Thoracic aorta (tissue), 2 donors: ENCODE results near the gene KCNJ6. TPM values are rescaled to one million over a fixed set of nuclear protein-coding genes. Genes with fewer than 3 reads are reported as not detected.

Experiments used
- ATAC-seq: fragments of 150-250 bp; one replicate; pipeline ENCODE4 v1.8.0; 2017; ENCODE audit warnings: low read depth; ENCODE audit not compliant: insufficient number of reproducible peaks, low FRiP score
- DNase-seq: peaks from one replicate; pipeline ENCODE4 v3.0.0-alpha.2; 2020; ENCODE audit warnings: low spot score
- H3K27ac ChIP-seq, 2 donors: fragments of 200-600 bp; sonication (generic); 1 replicate in 1 of 2; 2 replicates in 1 of 2; pipeline ENCODE4 v1.5.1; 2016; ENCODE audit warnings: mild to moderate bottlenecking in 2 of 2, moderate library complexity in 2 of 2
- H3K27me3 ChIP-seq: fragments of 200-600 bp; sonication (generic); replicated peaks from 2 replicates; pipeline ENCODE4 v1.6.0; 2016; ENCODE audit warnings: mild to moderate bottlenecking; ENCODE audit not compliant: insufficient read depth
- H3K36me3 ChIP-seq: fragments of 200-600 bp; sonication (generic); one replicate; pipeline ENCODE4 v1.5.1; 2016
- H3K4me1 ChIP-seq, 2 donors: fragments of 200-600 bp; sonication (generic); 1 replicate in 1 of 2; 2 replicates in 1 of 2; pipeline versions ENCODE4 v1.5.1 to v1.6.0; 2016; ENCODE audit warnings: low read depth in 2 of 2, mild to moderate bottlenecking in 1 of 2; ENCODE audit not compliant: control insufficient read depth in 1 of 2
- H3K4me3 ChIP-seq: fragments of 200-600 bp; sonication (generic); 2 replicates; pipeline ENCODE4 v1.5.1; 2016; ENCODE audit warnings: mild to moderate bottlenecking
- H3K9me3 ChIP-seq: fragments of 200-600 bp; sonication (generic); 2 replicates; pipeline ENCODE4 v1.5.1; 2016
- CTCF ChIP-seq: fragments of 200-600 bp; sonication (generic); IDR thresholded peaks from one replicate; pipeline ENCODE4 v1.5.1; 2019; ENCODE audit warnings: antibody characterized with exemption
- total RNA-seq, 2 donors: library from RNA; depleted of rRNA; stranded (reverse); fragments of >200 nt; gene quantifications; one replicate each; pipeline versions ENCODE4 v1.1.0 to v1.2.3, GENCODE V29; 2016

KCNJ6 gene
- total RNA-seq, 2 donors from 2014 or later = not detected

- ATAC-seq (no peak), DNase-seq (no peak)
- no peaks in the 10 kb centered on the region for H3K36me3 ChIP-seq
- H3K4me1 ChIP-seq = no peaks in the 10 kb centered on the region
- TF ChIP-seq CTCF = no peak
- no peak overlapping the region for H3K4me3 ChIP-seq
- no peak overlapping the region for H3K27ac ChIP-seq
- H3K27me3 ChIP-seq = no peaks in the 10 kb centered on the region
- no peaks in the 10 kb centered on the region for H3K9me3 ChIP-seq
These were observed 53.7 kb downstream of the KCNJ6 start for GRCh38 chr21:37862536-37862935.

GRCh38 chr21:37861561-37861960 lies 54.7 kb downstream of the KCNJ6 start:
- ATAC-seq (no peak), DNase-seq (no peak)
- TF ChIP-seq CTCF = no peak
- no peak overlapping the region for H3K4me3 ChIP-seq
- no peaks in the 10 kb centered on the region for H3K27me3 ChIP-seq
- no peaks in the 10 kb centered on the region for H3K36me3 ChIP-seq
- no peaks in the 10 kb centered on the region for H3K9me3 ChIP-seq
- H3K4me1 ChIP-seq = no peaks in the 10 kb centered on the region
- no peak overlapping the region for H3K27ac ChIP-seq

- no peaks in the 10 kb centered on the region for H3K4me1 ChIP-seq
- H3K4me3 ChIP-seq = no peak overlapping the region
- H3K27ac ChIP-seq = no peak overlapping the region
- no peak for ATAC-seq
- TF ChIP-seq CTCF = no peak
- H3K9me3 ChIP-seq = no peaks in the 10 kb centered on the region
- no peaks in the 10 kb centered on the region for H3K36me3 ChIP-seq
- H3K27me3 ChIP-seq = no peaks in the 10 kb centered on the region
- DNase-seq = no peak
These were observed 55.8 kb downstream of the KCNJ6 start for GRCh38 chr21:37860416-37860815.

- Histone ChIP-seq H3K4me3 (no peak overlapping the region), H3K36me3 (no peaks in the 10 kb centered on the region), H3K9me3 (peaks cover 3% of the 10 kb centered on the region), H3K4me1 (no peaks in the 10 kb centered on the region), H3K27ac (no peak overlapping the region), H3K27me3 (no peaks in the 10 kb centered on the region)
- ATAC-seq (no peak), DNase-seq (no peak)
- TF ChIP-seq CTCF = no peak
These were observed 60.3 kb downstream of the KCNJ6 start for GRCh38 chr21:37855647-37856625.

- Histone ChIP-seq H3K4me1 (no peaks in the 10 kb centered on the region), H3K27ac (no peak overlapping the region), H3K27me3 (no peaks in the 10 kb centered on the region), H3K4me3 (no peak overlapping the region), H3K9me3 (peaks cover 3% of the 10 kb centered on the region), H3K36me3 (no peaks in the 10 kb centered on the region)
- ATAC-seq (no peak), DNase-seq (no peak)
- TF ChIP-seq CTCF = no peak
These were observed 61.0 kb downstream of the KCNJ6 start for GRCh38 chr21:37855271-37855646.
